HG02798 (cell line): Measurements from ENCODE around the gene CRIM1.

Experiments used
- ATAC-seq: cut with Tn5 transposase; IDR thresholded peaks from one replicate; pipeline ENCODE4 v1.9.1; 2021; ENCODE audit warnings: mild to moderate bottlenecking; ENCODE audit not compliant: unreplicated experiment, poor library complexity

Gene CRIM1

DNA sequence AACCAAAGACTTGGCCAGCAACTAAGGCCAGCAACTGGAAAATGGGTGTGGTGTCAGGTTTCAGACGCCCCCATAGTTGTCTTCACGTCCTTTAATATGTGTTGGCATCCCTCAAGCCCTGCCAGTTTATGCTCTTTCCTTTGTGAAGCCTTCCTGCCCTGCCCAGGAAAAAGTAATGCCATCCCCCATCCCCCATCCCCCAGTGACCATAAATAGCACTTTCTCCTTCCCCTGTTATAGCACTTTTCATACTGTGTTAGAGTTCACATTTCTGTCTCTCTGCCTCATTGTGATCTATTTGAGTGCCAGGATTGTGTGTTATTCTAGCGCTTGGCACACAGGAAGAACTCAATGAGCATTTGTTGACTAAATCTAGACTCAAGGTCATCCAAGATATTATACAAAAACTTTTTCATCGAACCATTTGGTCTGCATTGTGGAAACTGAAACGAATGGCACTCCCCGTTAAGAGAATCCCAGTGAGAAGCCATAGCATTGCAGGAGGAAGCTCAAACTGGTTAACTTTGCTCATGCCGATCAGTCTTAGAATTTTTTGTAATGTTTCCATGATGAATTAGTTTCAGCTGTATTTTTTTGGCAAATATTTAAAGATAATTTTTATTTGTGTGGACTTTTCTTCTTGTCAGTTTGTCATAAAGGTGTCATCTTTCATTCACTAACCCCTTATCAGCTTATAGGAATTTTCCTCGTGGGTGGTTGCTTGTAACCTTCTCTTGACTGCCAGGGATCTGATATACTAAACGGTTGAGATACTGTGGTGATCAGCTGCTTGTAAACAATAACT lies 15.7 kb downstream of the CRIM1 start:
- no peak for ATAC-seq

DNA sequence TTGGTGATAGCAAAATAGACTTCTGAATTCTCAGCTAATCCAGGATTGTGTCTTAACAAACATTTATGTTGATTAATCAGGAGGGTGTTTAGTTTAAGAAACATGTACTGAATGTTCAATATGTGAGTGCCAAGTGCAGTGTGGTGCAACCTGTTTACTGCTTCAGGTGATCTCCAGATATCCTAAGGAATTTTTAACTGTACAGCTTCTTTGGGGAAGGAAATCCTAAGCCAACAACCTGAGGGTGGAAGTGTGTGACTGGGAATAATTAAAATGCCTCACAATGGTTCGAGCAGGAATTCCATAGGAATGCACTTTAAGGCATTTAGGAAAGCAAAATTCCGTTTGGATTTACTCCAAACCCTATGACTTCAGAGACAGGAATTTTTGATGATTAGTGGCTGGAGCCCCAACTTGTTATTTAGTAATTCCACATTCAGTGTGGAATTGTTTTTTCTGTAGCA lies 16.4 kb downstream of the CRIM1 start:
- ATAC-seq: no peak

DNA sequence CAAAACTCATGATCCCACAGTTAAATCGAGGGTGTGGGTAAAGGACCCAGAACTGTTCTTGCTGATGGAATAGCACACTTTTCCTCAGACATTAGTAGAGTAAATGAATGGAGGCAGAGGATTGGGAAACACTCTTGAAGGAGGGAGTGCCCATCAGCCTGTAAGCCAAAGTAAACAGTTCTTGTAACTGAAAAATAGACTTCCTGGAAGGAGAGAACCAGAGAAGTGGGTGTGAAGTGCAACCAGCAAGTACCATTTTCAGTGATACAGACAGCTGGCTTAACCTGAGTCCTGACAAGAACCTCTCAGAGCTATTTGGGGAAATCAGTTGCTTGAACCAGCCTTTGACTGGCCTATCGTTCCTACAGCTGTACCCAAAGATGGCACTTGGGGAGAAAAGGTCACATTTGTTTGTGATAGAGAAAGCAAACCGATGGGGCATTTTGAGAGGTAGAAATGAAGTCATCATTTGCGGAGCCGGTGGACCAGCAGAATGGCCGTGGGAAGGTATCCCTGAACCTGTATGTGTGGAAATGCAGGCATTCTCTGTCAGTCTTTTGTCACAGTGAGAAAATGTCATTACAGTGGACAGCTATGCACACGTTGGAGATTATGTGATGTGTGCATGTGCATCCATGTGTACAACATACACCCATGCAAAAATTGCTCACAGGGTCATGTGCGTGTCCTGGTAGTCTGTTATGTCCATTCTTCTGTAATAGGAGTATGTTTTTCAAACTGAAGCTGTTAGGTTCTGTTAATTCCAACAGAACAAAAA lies 17.8 kb downstream of the CRIM1 start:
- ATAC-seq: no peak

DNA sequence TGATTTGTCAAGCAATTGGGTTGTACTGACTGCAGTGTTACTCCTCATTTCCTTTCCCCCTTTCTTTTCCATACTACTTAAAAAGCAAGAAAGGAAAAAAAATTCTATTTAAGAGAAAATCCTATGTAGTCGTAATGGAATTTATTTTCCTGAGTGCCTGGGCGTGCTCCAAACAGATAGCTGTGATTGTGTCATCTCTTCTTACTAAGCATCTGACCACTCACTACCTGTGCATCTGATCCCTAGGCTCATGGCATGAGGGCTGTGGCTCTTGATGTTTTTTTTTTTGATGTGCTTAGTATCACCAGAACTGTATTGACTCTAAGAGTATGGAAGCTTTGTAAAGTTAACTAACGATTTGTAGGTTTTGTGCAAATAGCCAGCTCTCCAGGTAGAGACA lies 19.0 kb downstream of the CRIM1 start:
- ATAC-seq: no peak

DNA sequence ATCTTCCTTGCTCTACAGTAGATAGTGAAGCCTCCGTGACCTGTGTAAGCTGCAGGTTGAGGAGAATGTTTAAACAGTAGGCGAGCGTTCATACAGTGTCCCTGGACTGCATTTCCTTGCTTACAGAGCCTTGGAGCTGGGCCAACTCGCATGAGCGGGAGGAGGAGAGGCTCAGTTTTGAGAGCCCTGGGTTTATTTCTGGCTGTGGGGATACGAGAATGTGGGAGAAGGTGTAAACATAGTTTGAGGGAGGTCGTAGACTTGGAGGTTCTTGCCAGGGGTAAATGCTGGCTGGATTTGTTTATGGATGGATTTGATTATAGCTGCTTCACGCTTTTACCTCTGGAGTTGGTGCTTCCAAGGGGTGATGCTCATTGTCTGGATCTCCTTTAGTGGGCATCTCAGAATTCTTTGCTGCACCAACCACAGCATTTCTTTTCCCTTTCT lies 20.8 kb downstream of the CRIM1 start:
- ATAC-seq: no peak

DNA sequence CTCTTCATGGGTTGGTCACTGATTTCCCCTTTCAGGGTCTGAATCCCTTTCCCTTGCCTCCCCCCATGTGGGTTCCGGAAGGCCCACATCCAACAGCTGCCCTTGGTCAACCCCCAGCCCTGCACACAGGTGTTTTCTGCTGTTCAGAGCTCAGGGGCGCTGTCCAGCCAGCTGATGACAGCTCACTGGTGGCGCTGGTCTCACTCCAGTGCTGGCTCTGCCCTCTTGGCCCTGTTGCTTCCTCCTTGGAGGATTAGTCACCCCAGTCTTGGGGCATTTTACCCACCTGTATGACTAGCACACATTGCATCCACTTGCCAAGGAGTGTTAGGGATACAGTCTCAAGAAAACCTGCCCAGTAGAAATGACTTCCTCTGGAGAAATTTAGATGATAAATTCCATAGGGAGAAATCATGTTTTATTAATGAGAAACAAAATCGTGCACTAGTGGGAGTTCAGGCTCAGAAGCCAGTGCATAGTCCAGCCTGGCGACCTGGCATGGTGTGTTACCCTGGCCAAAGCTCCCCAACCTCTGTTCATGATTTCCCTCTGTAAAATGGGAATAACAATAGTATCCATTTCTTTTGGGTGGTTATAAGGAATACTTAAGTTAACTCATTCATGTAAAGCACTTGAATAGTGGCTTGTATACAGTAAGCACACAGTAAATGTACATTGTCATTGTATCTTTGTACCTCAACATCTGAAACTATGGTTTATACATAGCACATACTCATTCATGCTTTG lies 21.6 kb downstream of the CRIM1 start:
- ATAC-seq: no peak

DNA sequence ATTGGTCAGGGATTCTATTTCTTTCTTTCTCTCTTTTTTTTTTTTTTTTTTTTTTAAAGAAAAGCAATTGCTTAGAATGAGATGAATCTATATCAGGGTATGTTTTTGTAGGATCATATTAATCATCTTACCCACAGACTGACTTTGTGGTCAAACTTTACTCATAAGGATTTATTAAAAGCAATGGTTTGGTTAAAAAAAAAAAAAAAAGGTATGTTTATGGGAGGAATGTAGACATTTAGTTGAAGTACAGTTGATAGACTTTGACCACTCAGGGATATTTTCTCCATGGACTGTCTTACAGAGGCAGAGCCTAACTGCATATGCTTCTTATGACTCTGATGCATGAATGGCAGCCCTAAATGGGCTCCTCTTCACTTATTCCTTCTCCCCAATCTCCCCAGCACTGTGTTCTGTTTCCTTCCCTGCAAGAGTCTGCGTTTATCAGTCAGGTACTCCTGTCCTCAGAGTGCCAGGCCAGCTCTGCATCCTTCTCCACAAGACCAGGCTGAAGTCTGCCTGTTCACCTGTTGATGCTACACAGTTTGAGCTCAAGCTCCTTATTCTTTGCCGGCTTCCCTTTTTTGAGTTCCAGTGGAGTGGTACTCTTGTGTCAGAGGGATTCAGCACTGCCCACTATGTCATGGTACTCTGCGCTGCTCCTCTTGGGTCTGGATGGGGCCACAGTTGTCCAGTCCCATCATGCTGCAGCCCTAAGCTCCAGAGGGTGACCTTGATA lies 24.3 kb downstream of the CRIM1 start:
- ATAC-seq: no peak

DNA sequence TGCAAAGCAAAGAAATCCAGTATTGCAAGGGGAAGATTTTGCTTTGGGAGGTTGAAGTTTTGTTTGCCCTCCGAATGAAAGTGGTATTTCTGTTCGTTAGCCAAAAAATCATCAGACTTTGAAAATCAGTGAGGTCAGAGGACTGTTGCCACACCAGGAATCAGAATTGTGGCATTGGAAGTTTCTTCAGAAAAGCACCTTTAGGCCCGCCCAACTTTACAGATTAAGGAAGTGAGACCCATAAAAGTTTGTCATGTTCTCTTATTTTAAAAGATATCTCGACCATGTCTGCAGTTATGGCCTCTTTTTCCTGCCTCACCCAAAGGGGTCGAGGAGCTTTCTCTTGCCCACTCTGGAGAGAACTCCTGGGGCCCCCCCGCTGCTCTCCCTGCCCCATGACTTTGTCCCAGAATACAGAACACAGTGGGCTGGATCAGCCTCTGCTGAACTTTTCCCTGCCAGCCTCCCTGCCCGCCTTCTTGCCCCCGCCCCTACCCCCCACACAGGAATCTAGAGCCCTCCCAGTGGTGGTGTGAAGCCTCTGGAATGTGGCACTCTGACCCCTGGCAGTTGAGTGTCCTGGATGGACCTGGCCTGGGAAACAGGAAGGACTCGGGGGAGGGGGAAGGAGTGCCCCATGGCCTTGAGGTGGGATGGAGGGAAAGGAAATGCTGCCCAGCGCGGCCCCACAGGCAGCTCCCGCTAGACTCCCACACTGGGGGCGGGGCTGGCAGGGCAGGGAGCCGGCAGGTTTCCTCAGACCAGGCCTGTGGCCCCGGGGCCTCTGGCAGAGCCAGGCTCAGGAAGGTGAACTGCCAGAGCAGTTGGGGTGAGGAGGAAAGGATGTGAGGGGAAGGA lies 25.3 kb downstream of the CRIM1 start:
- no peak for ATAC-seq

DNA sequence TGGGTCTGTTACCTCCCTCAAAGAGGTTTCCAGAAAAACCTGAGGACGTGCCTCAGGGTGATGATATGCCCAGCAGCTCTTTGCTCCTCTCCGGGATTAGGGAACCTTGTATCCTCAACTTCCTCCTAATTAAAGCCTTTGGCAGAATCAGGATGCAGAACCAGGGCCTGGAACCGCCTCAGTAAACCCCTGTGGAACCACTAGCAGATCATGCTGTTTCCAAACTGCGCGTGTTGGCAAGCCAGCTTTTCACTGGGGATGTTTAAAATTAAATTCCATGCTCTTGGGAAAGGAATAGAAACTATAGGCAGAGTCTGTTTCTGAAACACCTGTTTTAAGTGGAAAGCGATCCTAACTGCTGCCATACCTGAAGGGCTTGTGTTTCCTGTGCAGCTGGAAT lies 26.4 kb downstream of the CRIM1 start:
- no peak for ATAC-seq

DNA sequence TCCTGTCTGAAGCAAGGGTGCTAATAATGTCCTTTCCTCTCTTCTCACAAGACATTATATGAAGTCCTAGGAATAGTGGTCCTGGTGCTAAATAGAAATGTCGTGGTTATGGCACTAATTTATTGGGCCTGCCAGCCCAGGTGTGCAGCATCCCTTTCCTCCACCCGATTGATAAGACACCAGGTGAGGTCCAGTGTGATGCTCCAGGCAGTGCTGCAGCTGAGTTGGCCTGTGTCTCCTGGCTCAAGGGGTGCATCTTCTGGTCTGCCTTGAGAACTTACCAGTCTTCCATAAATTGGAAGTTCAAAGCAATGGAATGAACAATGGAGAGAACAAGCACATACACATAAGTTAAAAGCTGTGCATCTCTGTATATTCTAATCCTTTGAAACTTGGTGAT lies 26.9 kb downstream of the CRIM1 start:
- ATAC-seq: no peak

DNA sequence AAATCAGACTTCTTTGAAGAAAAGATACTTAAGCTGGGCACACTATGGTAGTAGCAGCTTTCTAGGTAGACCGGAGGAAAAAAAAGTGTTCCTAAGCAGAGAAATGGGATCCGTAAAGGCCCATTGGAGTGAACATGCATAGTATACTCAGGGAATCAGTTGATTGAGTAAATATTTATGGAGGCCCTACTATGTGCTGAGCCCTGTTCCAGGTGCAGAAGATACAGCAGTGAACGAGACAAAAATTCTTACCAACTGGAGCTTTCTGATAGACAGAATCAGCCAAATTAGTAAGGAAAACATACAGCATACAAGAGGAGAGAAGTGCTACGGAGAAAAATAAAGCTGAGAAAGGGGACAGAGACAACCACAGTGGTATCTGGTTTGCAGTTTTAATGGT lies 28.1 kb downstream of the CRIM1 start:
- ATAC-seq: no peak

DNA sequence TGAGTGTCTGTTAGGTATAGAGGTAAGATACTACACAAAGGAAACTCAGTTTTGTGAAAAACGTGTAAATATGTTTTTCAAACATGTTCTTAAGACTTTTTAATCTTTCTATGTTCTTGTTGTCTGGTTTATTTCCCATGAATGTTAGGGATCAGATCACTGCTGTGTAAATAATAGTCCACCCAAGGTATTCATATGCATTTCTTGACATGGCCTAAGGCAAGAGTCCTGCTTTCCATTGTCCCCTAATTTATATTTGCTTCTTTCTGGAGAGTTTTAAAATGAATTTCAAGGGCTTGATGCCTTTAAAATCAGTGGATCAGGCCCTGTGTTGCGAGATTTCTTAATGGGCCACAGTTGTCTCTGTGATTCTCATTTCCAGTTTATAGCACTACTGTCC lies 28.9 kb downstream of the CRIM1 start:
- ATAC-seq: no peak

DNA sequence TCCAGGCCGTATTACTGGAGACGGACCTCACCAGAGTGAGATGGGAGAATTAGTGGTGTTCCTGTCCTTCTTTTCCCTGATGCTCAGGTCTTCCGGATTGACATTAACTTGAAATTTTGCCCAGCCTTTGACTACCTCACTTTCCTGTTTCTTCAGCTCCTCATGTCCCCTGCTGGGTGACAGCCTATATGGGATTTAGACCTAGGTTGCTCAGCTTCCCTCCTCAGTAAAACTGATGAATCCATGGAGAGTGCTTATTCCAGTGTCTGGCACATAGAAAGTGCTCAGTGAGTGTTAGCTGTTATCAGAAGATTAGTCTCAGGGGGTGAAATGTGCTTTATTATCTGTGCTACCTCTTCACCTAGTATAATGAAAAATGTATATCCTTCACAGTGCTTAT lies 30.0 kb downstream of the CRIM1 start:
- no peak for ATAC-seq

DNA sequence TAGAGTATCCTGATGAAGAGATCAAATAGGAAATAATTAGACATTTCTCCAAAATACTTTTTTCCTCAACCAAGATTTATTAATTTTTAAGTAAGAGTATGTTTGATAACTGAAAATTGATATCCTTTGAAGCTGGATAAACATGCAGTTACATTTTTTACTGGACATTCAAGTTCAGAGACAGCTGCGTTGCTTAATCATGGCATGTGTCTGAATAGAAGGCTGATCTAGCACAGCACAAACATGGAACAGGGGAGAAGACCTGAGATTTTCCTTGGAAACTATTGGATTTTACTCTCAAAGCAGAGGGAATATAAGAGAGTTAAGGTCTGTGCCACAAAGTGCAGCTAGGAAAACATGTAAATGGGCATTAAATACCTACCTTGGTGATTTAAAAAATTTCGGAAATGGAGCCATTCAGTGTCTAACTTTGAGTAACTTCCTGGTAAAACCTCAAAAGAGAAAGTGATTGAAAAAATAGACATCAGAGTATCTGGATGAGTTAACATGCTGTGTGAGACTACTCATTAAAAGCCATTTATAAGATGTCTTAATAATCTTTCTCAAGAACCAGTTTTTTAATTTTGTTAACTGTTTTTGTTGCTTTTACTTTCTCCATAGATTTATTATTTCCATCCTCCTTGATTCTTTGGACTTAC lies 31.8 kb downstream of the CRIM1 start:
- no peak for ATAC-seq

DNA sequence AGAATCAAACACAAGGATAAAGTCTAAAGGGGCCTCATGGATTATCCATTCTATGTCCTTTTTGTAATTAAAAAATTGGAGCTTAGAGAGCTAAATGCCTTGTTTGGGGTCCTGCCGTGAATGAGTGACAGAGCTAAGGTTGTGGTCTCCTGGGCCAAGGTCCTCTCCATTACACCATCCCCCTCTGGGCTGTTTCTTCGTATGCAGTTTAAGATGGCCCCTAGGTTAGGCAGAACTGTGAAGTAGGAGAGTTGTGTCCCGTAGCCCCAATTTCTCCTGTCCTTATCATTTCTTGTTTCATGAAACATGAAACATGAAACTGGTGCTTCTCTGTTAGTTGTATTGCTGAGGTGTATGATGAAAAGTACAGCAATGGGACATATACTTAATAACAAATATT lies 32.9 kb downstream of the CRIM1 start:
- no peak for ATAC-seq

DNA sequence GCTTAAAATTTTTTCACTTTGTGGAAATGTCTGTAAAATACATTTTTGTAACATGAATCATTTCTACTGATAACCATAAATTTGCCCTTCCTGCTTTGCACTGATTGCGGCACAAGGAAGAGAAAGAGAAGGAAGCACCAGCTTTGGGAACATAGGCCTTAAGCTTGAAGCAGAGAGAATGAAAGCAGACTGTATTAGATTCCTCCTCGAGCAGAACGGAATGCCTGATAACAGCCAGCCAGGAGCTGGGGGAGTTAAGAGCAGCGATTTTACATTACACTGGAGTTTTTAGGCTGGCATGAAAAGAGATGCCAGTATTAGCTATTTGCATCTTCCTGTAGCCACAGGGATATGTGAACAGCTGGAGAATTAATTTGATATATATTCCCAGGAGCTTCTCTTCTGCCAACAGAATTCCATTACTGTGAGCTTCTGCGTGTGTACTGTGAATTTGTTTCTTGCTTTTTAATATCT lies 33.5 kb downstream of the CRIM1 start:
- ATAC-seq: no peak

DNA sequence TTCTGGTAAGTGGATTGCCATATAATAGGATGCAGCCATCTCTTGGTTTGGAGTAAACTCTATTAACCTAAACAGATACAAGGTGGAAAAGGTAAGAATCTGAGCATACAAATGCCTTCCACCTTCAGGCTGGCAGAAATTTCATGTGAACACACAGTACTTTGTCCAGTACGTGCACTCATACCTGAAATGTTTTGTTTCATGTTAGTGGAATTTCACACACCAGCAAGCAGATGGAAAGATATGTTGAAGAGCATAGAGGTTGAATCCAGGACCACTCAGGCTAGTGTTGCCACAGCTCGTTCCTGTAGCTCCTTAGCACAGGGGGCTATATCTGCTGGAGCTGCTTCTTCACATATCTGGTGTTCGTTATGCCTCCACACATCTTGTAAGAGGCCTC lies 34.0 kb downstream of the CRIM1 start:
- no peak for ATAC-seq

DNA sequence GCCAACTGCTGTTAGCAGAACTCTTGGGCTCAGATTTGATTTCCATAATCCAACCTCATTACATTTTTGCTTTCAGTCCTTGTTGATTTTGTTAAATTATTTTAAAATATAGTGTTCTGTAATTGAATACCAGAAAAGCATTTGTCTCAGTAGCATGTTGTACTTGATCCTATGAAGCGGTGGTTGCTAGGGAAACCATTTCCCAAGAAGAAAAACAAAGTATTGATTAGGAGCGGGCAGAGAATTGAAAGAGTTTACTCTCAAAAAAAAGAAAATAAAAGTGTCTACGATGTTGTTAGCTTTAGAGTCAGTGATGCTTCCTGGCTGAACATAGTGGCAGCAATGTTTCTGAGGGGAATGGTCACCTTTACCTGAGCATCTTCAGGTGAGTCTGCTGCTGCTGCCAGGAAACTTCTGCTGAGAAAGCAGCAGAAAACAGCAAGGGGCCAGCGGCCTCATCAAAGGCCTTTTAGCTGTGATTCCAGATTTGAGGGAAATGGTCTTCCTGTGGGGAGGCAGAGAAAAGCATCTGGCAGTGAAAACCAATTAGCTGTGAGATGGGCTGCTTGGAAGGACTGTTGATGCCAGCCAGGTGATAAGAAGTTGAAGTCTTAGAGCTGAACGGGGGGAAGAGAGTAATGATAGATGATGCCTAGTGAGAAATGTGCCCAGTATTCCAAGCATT lies 37.1 kb downstream of the CRIM1 start:
- no peak for ATAC-seq
